Left ventricle myocardium inferior (tissue), 1 donor: ENCODE measurements around the gene HSPA12A. TPM values are rescaled to one million over a fixed set of nuclear protein-coding genes. Genes with fewer than 3 reads are reported as not detected.

Experiments used
- DNase-seq: peaks from one replicate; pipeline ENCODE4 v3.0.0-alpha.2; 2020
- H3K27ac ChIP-seq: fragments of 200-600 bp; replicated peaks from 2 replicates; pipeline ENCODE4 v1.8.0; 2021
- H3K27me3 ChIP-seq: fragments of 200-600 bp; 2 replicates; pipeline ENCODE4 v1.8.0; 2021; ENCODE audit warnings: low read depth
- H3K36me3 ChIP-seq: fragments of 200-600 bp; 2 replicates; pipeline ENCODE4 v1.8.0; 2021
- H3K4me1 ChIP-seq: fragments of 200-600 bp; 2 replicates; pipeline ENCODE4 v1.8.0; 2021
- H3K4me3 ChIP-seq: fragments of 200-600 bp; 2 replicates; pipeline ENCODE4 v1.8.0; 2021; ENCODE audit warnings: mild to moderate bottlenecking, moderate library complexity
- H3K9me3 ChIP-seq: fragments of 200-600 bp; replicated peaks from 2 replicates; pipeline ENCODE4 v1.8.0; 2021
- intact Hi-C: fragments of 100-400 bp; cut with micrococcal nuclease; formaldehyde crosslinking; loops from one replicate; pipeline ENCODE4 v1.11.0; 2022
- long read RNA-seq: library from polyadenylated mRNA; unstranded; transcript quantifications from one replicate; pipeline ENCODE4 v2.0.0, GENCODE V29; 2021
- total RNA-seq: library from RNA; stranded (reverse); fragmentation: NEBNext Ultra II Directional; extraction: Animal tissue kit (Norgen Biotek cat#: 25700); gene quantifications from one replicate; pipeline ENCODE4 v1.2.1, GENCODE V29; 2021
- TF ChIP-seq, protein P1 (sequence below): fragments of 200-600 bp; IDR thresholded peaks from 2 replicates; pipeline ENCODE4 v1.8.0; 2021; ENCODE audit warnings: antibody characterized with exemption, mild to moderate bottlenecking, borderline replicate concordance
- donor health status: DM: no; HTN: yes; CAD: no; lungs with severe emphysema.

HSPA12A gene, protein sequence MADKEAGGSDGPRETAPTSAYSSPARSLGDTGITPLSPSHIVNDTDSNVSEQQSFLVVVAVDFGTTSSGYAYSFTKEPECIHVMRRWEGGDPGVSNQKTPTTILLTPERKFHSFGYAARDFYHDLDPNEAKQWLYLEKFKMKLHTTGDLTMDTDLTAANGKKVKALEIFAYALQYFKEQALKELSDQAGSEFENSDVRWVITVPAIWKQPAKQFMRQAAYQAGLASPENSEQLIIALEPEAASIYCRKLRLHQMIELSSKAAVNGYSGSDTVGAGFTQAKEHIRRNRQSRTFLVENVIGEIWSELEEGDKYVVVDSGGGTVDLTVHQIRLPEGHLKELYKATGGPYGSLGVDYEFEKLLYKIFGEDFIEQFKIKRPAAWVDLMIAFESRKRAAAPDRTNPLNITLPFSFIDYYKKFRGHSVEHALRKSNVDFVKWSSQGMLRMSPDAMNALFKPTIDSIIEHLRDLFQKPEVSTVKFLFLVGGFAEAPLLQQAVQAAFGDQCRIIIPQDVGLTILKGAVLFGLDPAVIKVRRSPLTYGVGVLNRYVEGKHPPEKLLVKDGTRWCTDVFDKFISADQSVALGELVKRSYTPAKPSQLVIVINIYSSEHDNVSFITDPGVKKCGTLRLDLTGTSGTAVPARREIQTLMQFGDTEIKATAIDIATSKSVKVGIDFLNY
- total RNA-seq, result 15.0 TPM
- long read RNA-seq, full-length matches to known transcripts, result 19 of 28 reads
- long read RNA-seq, partial matches to known transcripts, result 1 of 28 reads
- long read RNA-seq, other reads (novel, unspliced or antisense), result 8 of 28 reads

DNA sequence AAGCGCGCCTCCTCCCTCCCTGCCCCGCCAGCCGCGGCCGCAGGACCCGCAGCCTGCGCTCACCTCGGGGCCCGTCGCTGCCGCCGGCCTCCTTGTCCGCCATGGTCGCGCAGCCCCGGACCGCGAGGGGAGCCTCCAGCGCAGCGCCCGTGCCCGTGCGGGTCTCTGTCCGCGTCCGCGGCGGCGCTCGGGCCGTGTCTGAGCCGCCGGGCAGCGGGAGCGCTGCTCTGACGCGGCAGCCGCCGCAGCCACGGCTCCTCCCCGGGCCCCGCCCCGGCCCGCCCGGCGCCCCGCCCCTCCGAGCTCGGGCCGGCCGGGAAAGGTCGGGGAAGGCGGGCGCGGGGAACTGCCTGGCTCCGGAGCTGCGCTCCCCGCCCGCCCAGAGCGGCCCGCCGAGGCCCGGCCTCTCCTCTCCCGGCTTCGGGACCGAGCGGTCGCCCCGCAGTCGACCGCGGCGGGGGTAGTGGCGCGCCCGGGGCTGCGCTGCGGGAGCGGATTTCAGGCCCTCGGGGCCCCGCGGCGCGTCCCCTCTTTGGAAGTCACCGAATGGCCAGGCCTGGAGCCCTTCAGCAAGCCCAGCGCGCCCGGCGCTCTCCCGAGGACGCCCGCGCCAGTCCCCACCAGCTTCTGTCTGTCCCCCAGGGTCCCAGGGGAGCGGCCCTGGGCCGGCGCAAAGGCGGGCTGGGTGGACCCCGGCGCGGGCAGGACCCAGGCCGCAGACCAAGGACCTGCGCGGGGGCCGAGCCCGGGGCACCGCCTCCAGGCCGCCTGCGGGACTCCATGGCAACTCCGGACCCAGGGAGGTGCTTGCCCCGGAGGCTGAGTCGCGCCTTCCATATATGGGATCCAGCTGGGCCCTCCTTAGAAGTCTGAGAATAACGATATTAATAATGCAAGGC is at the start of gene HSPA12A:
Gene HSPA12A, minus strand, starts transcription at position 200 of the 899 bp plus-strand sequence. Its CDS starts 97 bp downstream, at position 103.
- intact Hi-C loops, result no loop called here
- Histone ChIP-seq H3K4me3 (peak within 1 kb of the TSS; percentile 92), H3K27ac (peak within 1 kb of the TSS; percentile 98), H3K27me3 (peaks cover 22% of the 10 kb centered on the region), H3K4me1 (peaks cover 26% of the 10 kb centered on the region), H3K36me3 (no peaks in the 10 kb centered on the region), H3K9me3 (no peaks in the 10 kb centered on the region)
- DNase-seq, result peak; percentile 81
- TF ChIP-seq, protein P1, sequence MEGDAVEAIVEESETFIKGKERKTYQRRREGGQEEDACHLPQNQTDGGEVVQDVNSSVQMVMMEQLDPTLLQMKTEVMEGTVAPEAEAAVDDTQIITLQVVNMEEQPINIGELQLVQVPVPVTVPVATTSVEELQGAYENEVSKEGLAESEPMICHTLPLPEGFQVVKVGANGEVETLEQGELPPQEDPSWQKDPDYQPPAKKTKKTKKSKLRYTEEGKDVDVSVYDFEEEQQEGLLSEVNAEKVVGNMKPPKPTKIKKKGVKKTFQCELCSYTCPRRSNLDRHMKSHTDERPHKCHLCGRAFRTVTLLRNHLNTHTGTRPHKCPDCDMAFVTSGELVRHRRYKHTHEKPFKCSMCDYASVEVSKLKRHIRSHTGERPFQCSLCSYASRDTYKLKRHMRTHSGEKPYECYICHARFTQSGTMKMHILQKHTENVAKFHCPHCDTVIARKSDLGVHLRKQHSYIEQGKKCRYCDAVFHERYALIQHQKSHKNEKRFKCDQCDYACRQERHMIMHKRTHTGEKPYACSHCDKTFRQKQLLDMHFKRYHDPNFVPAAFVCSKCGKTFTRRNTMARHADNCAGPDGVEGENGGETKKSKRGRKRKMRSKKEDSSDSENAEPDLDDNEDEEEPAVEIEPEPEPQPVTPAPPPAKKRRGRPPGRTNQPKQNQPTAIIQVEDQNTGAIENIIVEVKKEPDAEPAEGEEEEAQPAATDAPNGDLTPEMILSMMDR, result no peak

DNA sequence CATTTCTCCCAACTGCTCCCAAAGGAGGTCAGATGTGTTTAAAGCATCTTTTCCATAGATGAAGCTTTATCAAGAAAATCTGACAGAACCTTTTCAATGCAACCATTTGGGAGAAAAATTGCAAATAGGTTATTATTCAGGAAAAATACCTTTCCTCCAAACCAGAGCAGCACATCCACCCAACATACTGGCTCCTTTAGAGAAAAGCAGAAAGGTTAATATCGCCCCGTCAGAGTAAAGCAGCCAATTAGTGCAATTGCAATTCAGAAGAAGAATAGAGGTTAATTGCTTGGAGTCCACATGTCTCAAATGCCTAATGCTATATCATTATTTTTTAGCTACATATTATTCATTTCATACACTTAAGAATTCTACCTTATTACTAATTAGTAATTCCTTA is 48.9 kb upstream of the HSPA12A start:
- H3K36me3 ChIP-seq, result no peaks in the 10 kb centered on the region
- H3K27me3 ChIP-seq, result peaks cover 44% of the 10 kb centered on the region
- no peaks in the 10 kb centered on the region for H3K9me3 ChIP-seq
- no peak overlapping the region for H3K4me3 ChIP-seq
- H3K4me1 ChIP-seq, result peaks cover 5% of the 10 kb centered on the region
- no peak overlapping the region for H3K27ac ChIP-seq
- intact Hi-C loops, result no loop called here
- TF ChIP-seq, protein P1, result no peak
- no peak for DNase-seq

DNA sequence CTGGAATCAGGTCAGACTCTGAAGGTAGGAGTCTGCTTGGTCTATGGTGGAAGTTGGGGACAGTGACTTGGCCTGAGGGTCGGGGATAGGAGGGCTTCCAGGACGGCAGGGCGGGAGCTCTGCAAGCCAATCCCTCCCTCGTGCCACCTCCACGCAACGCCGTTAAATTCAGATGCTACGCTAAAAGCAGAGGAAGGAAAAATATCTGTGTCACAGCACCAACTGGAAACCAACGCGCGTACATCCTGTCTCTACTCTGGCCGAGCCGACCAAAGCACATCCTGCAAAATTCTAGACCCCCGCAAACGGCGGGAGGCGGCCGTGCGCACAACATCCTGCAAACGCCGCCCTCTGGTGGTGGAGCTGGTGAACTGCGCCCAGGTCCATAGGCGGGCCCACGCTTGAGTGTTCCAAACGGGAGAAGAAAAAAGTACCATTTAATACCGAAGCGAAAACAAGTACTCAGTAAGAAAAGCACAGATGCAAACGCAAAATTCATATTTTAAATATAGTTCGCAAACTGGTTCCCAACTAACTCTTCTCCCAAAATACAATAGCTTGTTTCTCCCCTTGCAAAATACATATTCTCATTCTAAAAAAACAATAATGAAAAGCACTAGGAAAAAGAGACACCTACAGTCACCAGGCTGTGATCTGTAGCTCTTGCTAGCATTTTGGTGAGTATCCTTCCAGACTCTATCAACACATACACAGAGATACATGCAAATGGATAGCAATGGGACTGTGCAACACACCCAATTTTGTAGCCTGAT is 45.7 kb upstream of the HSPA12A start:
- Histone ChIP-seq H3K36me3 (no peaks in the 10 kb centered on the region), H3K27ac (no peak overlapping the region), H3K27me3 (peaks cover 24% of the 10 kb centered on the region), H3K4me3 (peak overlapping the region; percentile 53), H3K4me1 (peaks cover 5% of the 10 kb centered on the region), H3K9me3 (no peaks in the 10 kb centered on the region)
- TF ChIP-seq, protein P1, result peak; percentile 100
- peak; percentile 81 for DNase-seq
- intact Hi-C loops, result loop anchor here (5.0 kb wide), 1 partner anchor 106 kb away; no protein-coding TSS in a partner anchor

DNA sequence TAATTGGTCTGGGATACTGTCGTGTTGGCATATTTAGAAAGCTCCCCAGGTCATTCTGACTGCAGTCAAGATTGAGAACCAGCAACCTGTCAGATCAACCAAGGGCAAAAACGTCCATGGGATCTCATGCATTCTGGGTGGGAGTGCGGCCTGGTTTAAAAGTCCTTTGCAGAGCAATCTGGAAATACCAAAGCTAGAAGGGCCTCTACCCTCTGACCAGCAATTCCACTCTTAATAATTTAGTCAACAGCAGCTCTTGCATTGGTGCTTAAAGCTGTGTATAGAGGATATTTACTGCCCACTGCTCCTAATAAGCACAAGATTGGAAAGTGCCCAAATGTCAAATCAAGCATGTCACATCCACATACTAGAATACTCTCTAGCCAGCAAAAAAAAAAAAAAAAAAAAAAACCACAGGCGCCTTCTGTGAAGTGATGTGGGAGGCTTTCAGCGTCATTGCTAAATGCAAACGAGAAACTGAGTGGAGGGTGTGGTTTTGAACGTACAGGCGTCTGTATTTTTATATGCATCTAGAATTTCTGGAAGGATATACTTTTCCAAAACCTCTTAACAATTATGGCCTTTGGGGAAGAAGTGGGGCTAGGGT is 44.8 kb upstream of the HSPA12A start:
- H3K27me3 ChIP-seq, result peaks cover 15% of the 10 kb centered on the region
- intact Hi-C loops, result loop anchor here (5.0 kb wide), 1 partner anchor 105 kb away; no protein-coding TSS in a partner anchor
- no peak overlapping the region for H3K4me3 ChIP-seq
- no peak overlapping the region for H3K27ac ChIP-seq
- no peak for DNase-seq
- no peaks in the 10 kb centered on the region for H3K9me3 ChIP-seq
- TF ChIP-seq, protein P1, result no peak
- peaks cover 5% of the 10 kb centered on the region for H3K4me1 ChIP-seq
- no peaks in the 10 kb centered on the region for H3K36me3 ChIP-seq
